ENCODE data around the gene FAM221B. TPM values are rescaled to one million over a fixed set of nuclear protein-coding genes. Genes with fewer than 3 reads are reported as not detected.
A peak's percentile ranks its signal among the peaks of the same experiment; 100 is the strongest.

FAM221B gene
- total RNA-seq, 4 donors from 2014 or later: not detected

- no peak overlapping the region for H3K4me3 ChIP-seq
- ATAC-seq: no peak
- WGBS, 2 donors (ENCODE audit: low coverage in 1 of 2): 75% methylated on average over 2 of the region's 3 CpGs; no CpG with 5 or more reads in 1 of the 2 donors
- H3K27ac ChIP-seq: no peak overlapping the region
- H3K36me3 ChIP-seq: no peaks in the 10 kb centered on the region
- peaks cover 0 to 17% (median 9%) of the 10 kb centered on the region in 3 donors for H3K4me1 ChIP-seq
- H3K27me3 ChIP-seq: no peaks in the 10 kb centered on the region
- TF ChIP-seq POLR2A (IDR thresholded peaks at IDR 0.05): no peak
- no peak for TF ChIP-seq POLR2AphosphoS5 (IDR thresholded peaks at IDR 0.05)
- TF ChIP-seq EP300 (IDR thresholded peaks at IDR 0.05): no peak
- no peak for TF ChIP-seq CTCF (IDR thresholded peaks at IDR 0.05)
- H3K9me3 ChIP-seq: no peaks in the 10 kb centered on the region
These were observed 10.2 kb downstream of the FAM221B start for GRCh38 chr9:35818341-35818740.

- WGBS, 2 donors (ENCODE audit: low coverage in 1 of 2): 69 to 80% methylated on average over 1 of the region's 1 CpG
- TF ChIP-seq EP300 (IDR thresholded peaks at IDR 0.05) (no peak), POLR2AphosphoS5 (IDR thresholded peaks at IDR 0.05) (no peak), CTCF (IDR thresholded peaks at IDR 0.05) (no peak), POLR2A (IDR thresholded peaks at IDR 0.05) (no peak)
- ATAC-seq: no peak
- Histone ChIP-seq H3K27ac (no peak overlapping the region), H3K4me1 (peaks cover 0 to 31% (median 13%) of the 10 kb centered on the region in 3 donors), H3K27me3 (no peaks in the 10 kb centered on the region), H3K9me3 (no peaks in the 10 kb centered on the region), H3K4me3 (no peak overlapping the region), H3K36me3 (no peaks in the 10 kb centered on the region)
These were observed 11.8 kb downstream of the FAM221B start for GRCh38 chr9:35816708-35817107.

GRCh38 chr9:35814841-35815543 lies 13.5 kb downstream of the FAM221B start, which contains the start of gene HINT2:
TSS of gene HINT2 (minus strand) at chr9:35815042. CDS start at chr9:35814979, 63 bp downstream.
- WGBS, 2 donors (ENCODE audit: low coverage in 1 of 2): 0% methylated on average over 2 to 9 of the region's 52 CpGs

GRCh38 chr9:35814106-35814840 lies 14.3 kb downstream of the FAM221B start:
- H3K4me1 ChIP-seq: peaks cover 0 to 47% (median 22%) of the 10 kb centered on the region in 3 donors
- no peaks in the 10 kb centered on the region for H3K27me3 ChIP-seq
- WGBS, 2 donors (ENCODE audit: low coverage in 1 of 2): 19 to 23% methylated on average over 9 of the region's 29 CpGs
- H3K4me3 ChIP-seq: peak overlapping the region; percentile 76 to 94
- H3K27ac ChIP-seq: peak overlapping the region; percentile 94 to 98 (median 98)
- no peaks in the 10 kb centered on the region for H3K9me3 ChIP-seq
- ATAC-seq: peak; percentile 43
- peaks cover 0 to 12% of the 10 kb centered on the region in 2 donors for H3K36me3 ChIP-seq
- TF ChIP-seq POLR2A (IDR thresholded peaks at IDR 0.05): no peak
- no peak for TF ChIP-seq EP300 (IDR thresholded peaks at IDR 0.05)
- peak in 3 of 4 experiments; percentile 25 to 39 (median 33) for TF ChIP-seq CTCF (IDR thresholded peaks at IDR 0.05)
- TF ChIP-seq POLR2AphosphoS5 (IDR thresholded peaks at IDR 0.05): peak; percentile 54

More at GRCh38 chr9:35814841-35815543, 13.5 kb downstream of the FAM221B start, which contains the start of gene HINT2:
- peaks cover 0 to 47% (median 22%) of the 10 kb centered on the region in 3 donors for H3K4me1 ChIP-seq
- TF ChIP-seq EP300 (IDR thresholded peaks at IDR 0.05) (no peak), POLR2A (IDR thresholded peaks at IDR 0.05) (peak; percentile 94 to 96), CTCF (IDR thresholded peaks at IDR 0.05) (peak in 1 of 4 experiments; percentile 2), POLR2AphosphoS5 (IDR thresholded peaks at IDR 0.05) (peak; percentile 91)
- peaks cover 0 to 5% of the 10 kb centered on the region in 2 donors for H3K36me3 ChIP-seq
- peak within 1 kb of the TSS; percentile 76 to 94 for H3K4me3 ChIP-seq
- no peaks in the 10 kb centered on the region for H3K27me3 ChIP-seq
- peak; percentile 94 for ATAC-seq
- H3K27ac ChIP-seq: peak within 1 kb of the TSS; percentile 94 to 98 (median 98)
- no peaks in the 10 kb centered on the region for H3K9me3 ChIP-seq
